H9 (cell line): ENCODE data around the gene CHDH. TPM values are rescaled to one million over a fixed set of nuclear protein-coding genes. Genes with fewer than 3 reads are reported as not detected.

Source experiments
- DNase-seq: peaks from one replicate; pipeline ENCODE4 v3.0.0-alpha.2; 2017
- H2AFZ ChIP-seq: one replicate; pipeline ENCODE4 v1.6.1; 2013; ENCODE audit warnings: mild to moderate bottlenecking, low read length, control low read depth, moderate library complexity
- H2AK5ac ChIP-seq: 2 replicates; pipeline ENCODE4 v1.6.1; 2013; ENCODE audit warnings: low read length, control low read depth, mixed read lengths; ENCODE audit not compliant: insufficient read length
- H2BK120ac ChIP-seq: one replicate; pipeline ENCODE4 v1.6.1; 2013; ENCODE audit warnings: low read depth, mild to moderate bottlenecking, low read length, control low read depth, inconsistent platforms; ENCODE audit not compliant: poor library complexity, severe bottlenecking
- H2BK12ac ChIP-seq: 2 replicates; pipeline ENCODE4 v1.6.1; 2013; ENCODE audit warnings: low read length, control low read depth, mixed read lengths, low read depth; ENCODE audit not compliant: insufficient read length
- H2BK15ac ChIP-seq: 2 replicates; pipeline ENCODE4 v1.6.1; 2013; ENCODE audit warnings: low read depth, low read length, control low read depth
- H2BK20ac ChIP-seq: one replicate; pipeline ENCODE4 v1.6.1; 2013; ENCODE audit warnings: low read depth, mild to moderate bottlenecking, low read length, control low read depth, inconsistent platforms; ENCODE audit not compliant: poor library complexity, severe bottlenecking
- H2BK5ac ChIP-seq: 2 replicates; pipeline ENCODE4 v1.6.1; 2013; ENCODE audit warnings: low read length, control low read depth, mixed read lengths; ENCODE audit not compliant: insufficient read length
- H3K14ac ChIP-seq: 2 replicates; pipeline ENCODE4 v1.6.1; 2013; ENCODE audit warnings: low read length, control low read depth; ENCODE audit not compliant: insufficient read depth
- H3K18ac ChIP-seq: 2 replicates; pipeline ENCODE4 v1.6.1; 2013; ENCODE audit warnings: low read depth, mild to moderate bottlenecking, mixed read lengths, low read length, control low read depth; ENCODE audit not compliant: insufficient read length
- H3K23ac ChIP-seq: 2 replicates; pipeline ENCODE4 v1.6.1; 2013; ENCODE audit warnings: low read length, control low read depth, mixed read lengths, low read depth; ENCODE audit not compliant: insufficient read length
- H3K23me2 ChIP-seq: 2 replicates; pipeline ENCODE4 v1.6.1; 2013; ENCODE audit warnings: low read depth, mild to moderate bottlenecking, mixed read lengths, low read length, control low read depth; ENCODE audit not compliant: insufficient read length, poor library complexity, severe bottlenecking
- H3K27ac ChIP-seq: 2 replicates; pipeline ENCODE4 v1.5.1; 2013; ENCODE audit warnings: low read length, control low read depth, mixed read lengths, low read depth; ENCODE audit not compliant: insufficient read length
- H3K27me3 ChIP-seq: 2 replicates; pipeline ENCODE4 v1.6.1; 2013; ENCODE audit warnings: low read length, control low read depth, inconsistent platforms; ENCODE audit not compliant: insufficient read depth
- H3K4ac ChIP-seq: 2 replicates; pipeline ENCODE4 v1.6.1; 2013; ENCODE audit warnings: low read depth, mild to moderate bottlenecking, control low read depth, inconsistent platforms, low read length, moderate library complexity
- H3K4me1 ChIP-seq: 2 replicates; pipeline ENCODE4 v1.6.1; 2013; ENCODE audit warnings: low read length, control low read depth, inconsistent platforms; ENCODE audit not compliant: insufficient read depth
- H3K4me2 ChIP-seq: 2 replicates; pipeline ENCODE4 v1.6.1; 2013; ENCODE audit warnings: low read length, control low read depth, mixed read lengths; ENCODE audit not compliant: insufficient read length, insufficient read depth
- H3K56ac ChIP-seq: 2 replicates; pipeline ENCODE4 v1.6.1; 2013; ENCODE audit warnings: low read depth, mild to moderate bottlenecking, mixed read lengths, low read length, control low read depth; ENCODE audit not compliant: insufficient read length
- H3K79me1 ChIP-seq: 2 replicates; pipeline ENCODE4 v1.6.1; 2013; ENCODE audit warnings: low read depth, mild to moderate bottlenecking, moderate library complexity, low read length, control low read depth, inconsistent platforms; ENCODE audit not compliant: insufficient read depth, poor library complexity, severe bottlenecking
- H3K79me2 ChIP-seq: 2 replicates; pipeline ENCODE4 v1.6.1; 2013; ENCODE audit warnings: low read length, control low read depth, inconsistent platforms; ENCODE audit not compliant: insufficient read depth
- H3K9ac ChIP-seq: 2 replicates; pipeline ENCODE4 v1.6.1; 2013; ENCODE audit warnings: low read length, control low read depth, mixed read lengths; ENCODE audit not compliant: insufficient read length; ENCODE audit errors: extremely low read depth
- H3K9me3 ChIP-seq: one replicate; pipeline ENCODE4 v1.6.1; 2013; ENCODE audit warnings: low read depth, low read length, inconsistent platforms; ENCODE audit not compliant: control insufficient read depth
- H3T11ph ChIP-seq: one replicate; pipeline ENCODE4 v1.6.1; 2013; ENCODE audit warnings: mild to moderate bottlenecking, low read length, control low read depth, inconsistent platforms
- H4K20me1 ChIP-seq: one replicate; pipeline ENCODE4 v1.6.1; 2013; ENCODE audit not compliant: control insufficient read depth, insufficient read length, insufficient read depth
- H4K5ac ChIP-seq: 2 replicates; pipeline ENCODE4 v1.6.1; 2013; ENCODE audit warnings: low read depth, mild to moderate bottlenecking, mixed read lengths, low read length, control low read depth; ENCODE audit not compliant: insufficient read length
- H4K8ac ChIP-seq: replicated peaks from 2 replicates; pipeline ENCODE4 v1.6.1; 2013; ENCODE audit warnings: low read length, control low read depth, mixed read lengths, low read depth; ENCODE audit not compliant: insufficient read length
- H4K91ac ChIP-seq: 2 replicates; pipeline ENCODE4 v1.6.1; 2013; ENCODE audit warnings: low read depth, mild to moderate bottlenecking, moderate library complexity, mixed read lengths, low read length, control low read depth; ENCODE audit not compliant: insufficient read length
- H3K27ac Mint-ChIP-seq, 3 experiments: 2 replicates in 2 of 3; 3 replicates in 1 of 3; pipeline ENCODE4 v1.8.0; 2020 to 2021; ENCODE audit warnings: mixed read lengths in 3 of 3, mild to moderate bottlenecking in 1 of 3, moderate library complexity in 1 of 3
- H3K27me3 Mint-ChIP-seq: 2 replicates; pipeline ENCODE4 v1.8.0; 2021; ENCODE audit warnings: low read depth, mild to moderate bottlenecking, moderate library complexity, mixed read lengths
- H3K36me3 Mint-ChIP-seq, 3 experiments: 2 replicates in 2 of 3; 3 replicates in 1 of 3; pipeline ENCODE4 v1.8.0; 2020 to 2021; ENCODE audit warnings: low read depth in 3 of 3, mixed read lengths in 3 of 3; ENCODE audit not compliant: insufficient read depth in 1 of 3
- H3K4me1 Mint-ChIP-seq, 2 experiments: 2 replicates each; pipeline ENCODE4 v1.8.0; 2020; ENCODE audit warnings: mixed read lengths in 2 of 2
- H3K4me3 Mint-ChIP-seq, 2 experiments: 2 replicates in 1 of 2; 3 replicates in 1 of 2; pipeline ENCODE4 v1.8.0; 2020 to 2021; ENCODE audit warnings: mild to moderate bottlenecking in 2 of 2, mixed read lengths in 2 of 2, moderate library complexity in 1 of 2
- H3K9me3 Mint-ChIP-seq, 2 experiments: 2 replicates in 1 of 2; 3 replicates in 1 of 2; pipeline ENCODE4 v1.8.0; 2020; ENCODE audit warnings: mild to moderate bottlenecking in 2 of 2, mixed read lengths in 2 of 2, moderate library complexity in 1 of 2
- WGBS: extraction: QIAGEN DNeasy Blood & Tissue Kit; methylation state at CpG from one replicate; pipeline ENCODE4 v1.1.7; 2013; ENCODE audit warnings: missing lambda C conversion rate, low lambda C conversion rate, mixed read lengths; ENCODE audit not compliant: insufficient read length; ENCODE audit errors: extremely low coverage; 5-methylcytosine and 5-hydroxymethylcytosine counted together
- total RNA-seq: library from RNA; stranded (reverse); gene quantifications from 2 replicates; pipeline ENCODE4 v1.2.1, GENCODE V29; 2021
- TF ChIP-seq, protein P1 (sequence below): fragments of 200-600 bp; sonication (generic); conservative IDR thresholded peaks from 3 replicates; pipeline ENCODE4 v1.8.0; 2021; ENCODE audit warnings: antibody characterized with exemption, mild to moderate bottlenecking

CHDH gene
- total RNA-seq, 1 experiment from 2014 or later, result 11.0 TPM

DNA sequence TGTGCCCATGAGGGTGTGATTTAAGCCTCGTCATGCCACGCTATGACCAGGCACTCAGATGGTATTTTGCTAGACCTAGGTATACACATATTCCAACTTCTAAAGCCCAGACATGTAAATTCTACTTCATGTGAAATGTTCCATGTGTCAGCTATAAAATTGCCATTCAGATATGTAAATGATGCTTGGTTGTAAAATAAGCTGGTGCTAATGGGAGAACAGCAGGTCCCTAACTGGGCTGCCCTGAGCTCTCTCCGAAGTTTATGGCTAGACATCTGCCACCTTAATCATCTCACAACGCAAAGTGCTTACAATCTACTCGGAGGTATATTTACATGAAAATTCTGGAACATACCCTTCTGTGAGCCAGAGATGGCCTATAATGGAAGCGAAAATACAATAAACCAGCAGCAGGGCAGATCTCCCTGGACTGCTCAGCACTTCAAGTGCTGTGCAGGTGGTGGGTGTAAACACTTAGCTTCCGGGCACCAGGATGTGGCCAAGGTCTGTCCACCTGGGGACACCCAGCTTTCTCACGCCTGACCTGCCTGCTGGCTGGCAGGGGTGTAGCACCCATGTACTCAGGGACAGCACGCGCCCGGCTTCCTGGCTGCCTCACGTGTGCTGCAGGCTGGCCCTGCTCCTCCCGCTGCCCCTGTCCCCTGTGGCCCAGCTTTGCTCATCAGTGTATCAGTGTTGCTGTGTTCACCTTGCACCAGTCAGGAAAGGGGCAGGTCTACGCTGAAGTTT is 82.0 kb downstream of the CHDH start:
- no peaks in the 10 kb centered on the region for H3K36me3 Mint-ChIP-seq
- peaks cover 1% of the 10 kb centered on the region; the same call in 1 of the 2 replicates for H3K27me3 Mint-ChIP-seq
- H4K8ac ChIP-seq, result no peak overlapping the region
- no peak overlapping the region for H2BK5ac ChIP-seq
- H3K23me2 ChIP-seq, result no peaks in the 10 kb centered on the region
- H3K4me2 ChIP-seq, result no peak overlapping the region
- H3K79me1 ChIP-seq, result no peaks in the 10 kb centered on the region
- no peak overlapping the region for H3K9ac ChIP-seq
- H3K27ac ChIP-seq, result no peak overlapping the region
- H3K4me1 ChIP-seq, result peaks cover 2% of the 10 kb centered on the region; the same call in 1 of the 2 replicates
- WGBS, result no CpG with 5 or more reads among the region's 14 CpGs
- no peak overlapping the region for H4K91ac ChIP-seq
- no peak overlapping the region for H3K18ac ChIP-seq
- no peak overlapping the region for H2AFZ ChIP-seq
- no peak overlapping the region for H3K4ac ChIP-seq
- no peak overlapping the region for H3K14ac ChIP-seq
- H3K23ac ChIP-seq, result no peak overlapping the region
- no peaks in the 10 kb centered on the region for H3K79me2 ChIP-seq
- no peak overlapping the region for H2BK20ac ChIP-seq
- H4K5ac ChIP-seq, result no peak overlapping the region
- H4K20me1 ChIP-seq, result no peaks in the 10 kb centered on the region
- H3K4me1 Mint-ChIP-seq, result peaks cover 13 to 14% of the 10 kb centered on the region in 2 experiments
- H3T11ph ChIP-seq, result no peak overlapping the region
- TF ChIP-seq, protein P1, sequence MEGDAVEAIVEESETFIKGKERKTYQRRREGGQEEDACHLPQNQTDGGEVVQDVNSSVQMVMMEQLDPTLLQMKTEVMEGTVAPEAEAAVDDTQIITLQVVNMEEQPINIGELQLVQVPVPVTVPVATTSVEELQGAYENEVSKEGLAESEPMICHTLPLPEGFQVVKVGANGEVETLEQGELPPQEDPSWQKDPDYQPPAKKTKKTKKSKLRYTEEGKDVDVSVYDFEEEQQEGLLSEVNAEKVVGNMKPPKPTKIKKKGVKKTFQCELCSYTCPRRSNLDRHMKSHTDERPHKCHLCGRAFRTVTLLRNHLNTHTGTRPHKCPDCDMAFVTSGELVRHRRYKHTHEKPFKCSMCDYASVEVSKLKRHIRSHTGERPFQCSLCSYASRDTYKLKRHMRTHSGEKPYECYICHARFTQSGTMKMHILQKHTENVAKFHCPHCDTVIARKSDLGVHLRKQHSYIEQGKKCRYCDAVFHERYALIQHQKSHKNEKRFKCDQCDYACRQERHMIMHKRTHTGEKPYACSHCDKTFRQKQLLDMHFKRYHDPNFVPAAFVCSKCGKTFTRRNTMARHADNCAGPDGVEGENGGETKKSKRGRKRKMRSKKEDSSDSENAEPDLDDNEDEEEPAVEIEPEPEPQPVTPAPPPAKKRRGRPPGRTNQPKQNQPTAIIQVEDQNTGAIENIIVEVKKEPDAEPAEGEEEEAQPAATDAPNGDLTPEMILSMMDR, result no peak
- no peak overlapping the region for H3K27ac Mint-ChIP-seq
- no peak overlapping the region for H2BK15ac ChIP-seq
- H3K56ac ChIP-seq, result no peak overlapping the region
- H3K9me3 ChIP-seq, result no peaks in the 10 kb centered on the region
- no peak overlapping the region for H2BK120ac ChIP-seq
- no peak overlapping the region for H3K4me3 Mint-ChIP-seq
- H3K27me3 ChIP-seq, result no peaks in the 10 kb centered on the region
- no peaks in the 10 kb centered on the region for H3K9me3 Mint-ChIP-seq
- no peak overlapping the region for H2BK12ac ChIP-seq
- DNase-seq, result no peak
- no peak overlapping the region for H2AK5ac ChIP-seq
